ENCODE measurements around the gene AQR. TPM values are rescaled to one million over a fixed set of nuclear protein-coding genes. Genes with fewer than 3 reads are reported as not detected.

The AQR gene
- total RNA-seq, 2 donors from 2014 or later, result 12.5 to 14.5 TPM

- H3K9me3 ChIP-seq, result no peaks in the 10 kb centered on the region
- no peak for DNase-seq (ENCODE audit: low spot score)
- H3K27ac ChIP-seq, result no peak overlapping the region
- peaks cover 0 to 9% of the 10 kb centered on the region in 2 donors for H3K4me1 ChIP-seq
- TF ChIP-seq, protein P1, sequence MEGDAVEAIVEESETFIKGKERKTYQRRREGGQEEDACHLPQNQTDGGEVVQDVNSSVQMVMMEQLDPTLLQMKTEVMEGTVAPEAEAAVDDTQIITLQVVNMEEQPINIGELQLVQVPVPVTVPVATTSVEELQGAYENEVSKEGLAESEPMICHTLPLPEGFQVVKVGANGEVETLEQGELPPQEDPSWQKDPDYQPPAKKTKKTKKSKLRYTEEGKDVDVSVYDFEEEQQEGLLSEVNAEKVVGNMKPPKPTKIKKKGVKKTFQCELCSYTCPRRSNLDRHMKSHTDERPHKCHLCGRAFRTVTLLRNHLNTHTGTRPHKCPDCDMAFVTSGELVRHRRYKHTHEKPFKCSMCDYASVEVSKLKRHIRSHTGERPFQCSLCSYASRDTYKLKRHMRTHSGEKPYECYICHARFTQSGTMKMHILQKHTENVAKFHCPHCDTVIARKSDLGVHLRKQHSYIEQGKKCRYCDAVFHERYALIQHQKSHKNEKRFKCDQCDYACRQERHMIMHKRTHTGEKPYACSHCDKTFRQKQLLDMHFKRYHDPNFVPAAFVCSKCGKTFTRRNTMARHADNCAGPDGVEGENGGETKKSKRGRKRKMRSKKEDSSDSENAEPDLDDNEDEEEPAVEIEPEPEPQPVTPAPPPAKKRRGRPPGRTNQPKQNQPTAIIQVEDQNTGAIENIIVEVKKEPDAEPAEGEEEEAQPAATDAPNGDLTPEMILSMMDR (IDR thresholded peaks at IDR 0.05), result no peak
- no peaks in the 10 kb centered on the region for H3K27me3 ChIP-seq
- H3K36me3 ChIP-seq, result no peaks in the 10 kb centered on the region
- no peak overlapping the region for H3K4me3 ChIP-seq
Measured at GRCh38 chr15:34804776-34805175, 164.8 kb downstream of the AQR start.

GRCh38 chr15:34804113-34804512 is 165.4 kb downstream of the AQR start:
- Histone ChIP-seq H3K4me3 (no peak overlapping the region), H3K9me3 (no peaks in the 10 kb centered on the region), H3K27me3 (no peaks in the 10 kb centered on the region), H3K36me3 (no peaks in the 10 kb centered on the region), H3K4me1 (peaks cover 0 to 16% of the 10 kb centered on the region in 2 donors), H3K27ac (peak overlapping the region in 1 of 2 donors; percentile 19)
- DNase-seq (ENCODE audit: low spot score), result no peak
- TF ChIP-seq, protein P1 (IDR thresholded peaks at IDR 0.05), result no peak

GRCh38 chr15:34802803-34803750 is 166.5 kb downstream of the AQR start:
- Histone ChIP-seq H3K4me3 (no peak overlapping the region), H3K36me3 (no peaks in the 10 kb centered on the region), H3K9me3 (no peaks in the 10 kb centered on the region), H3K27me3 (no peaks in the 10 kb centered on the region), H3K4me1 (peaks cover 0 to 18% of the 10 kb centered on the region in 2 donors), H3K27ac (peak overlapping the region in 1 of 2 donors; percentile 22)
- TF ChIP-seq, protein P1 (IDR thresholded peaks at IDR 0.05), result no peak
- no peak for DNase-seq (ENCODE audit: low spot score)

GRCh38 chr15:34802371-34802770 is 167.2 kb downstream of the AQR start:
- DNase-seq (ENCODE audit: low spot score), result no peak

More at GRCh38 chr15:34802371-34802770, 167.2 kb downstream of the AQR start:
- TF ChIP-seq, protein P1 (IDR thresholded peaks at IDR 0.05), result no peak
- no peaks in the 10 kb centered on the region for H3K27me3 ChIP-seq
- peaks cover 0 to 18% of the 10 kb centered on the region in 2 donors for H3K4me1 ChIP-seq
- H3K9me3 ChIP-seq, result no peaks in the 10 kb centered on the region
- H3K27ac ChIP-seq, result peak overlapping the region in 1 of 2 donors; percentile 22
- H3K36me3 ChIP-seq, result no peaks in the 10 kb centered on the region
- no peak overlapping the region for H3K4me3 ChIP-seq

Other genes with a start within 250 kb of the AQR start
- 10 to 100 TPM; 13.6 to 42.3 TPM for gene GJD2, start 214.7 kb downstream of the AQR start, total RNA-seq
- over 10,000 TPM in 1 of 2 donors, 1,000 to 10,000 TPM in 1; 8,662 to 10,302 TPM for gene ACTC1, start 174.2 kb downstream of the AQR start, total RNA-seq
- gene ZNF770, start 18.5 kb upstream of the AQR start, total RNA-seq, result 10 to 100 TPM; 17.6 to 35.4 TPM
- under 1 TPM in 1 of 2 donors, not detected in 1; 0.39 TPM for gene NANOGP8, start 115.6 kb upstream of the AQR start, total RNA-seq